B cell (primary cell): ENCODE measurements around the gene WASL. TPM values are rescaled to one million over a fixed set of nuclear protein-coding genes. Genes with fewer than 3 reads are reported as not detected.

Source experiments
- ATAC-seq: fragments of 200-7000 bp; cut with Tn5 transposase; one replicate; pipeline ENCODE4 v1.10.0; 2021; ENCODE audit warnings: low read depth, mild to moderate bottlenecking, moderate number of reproducible peaks, moderate library complexity
- CTCF ChIA-PET: fragments of 350-600 bp; sonication (Branson Sonifier 250); formaldehyde crosslinking; loops from one replicate; lab custom pipeline; 2021; ENCODE audit warnings: antibody characterized with exemption, inconsistent platforms; lab: Charles Lee
- POLR2A ChIA-PET: fragments of 350-600 bp; sonication (Branson Sonifier 250); formaldehyde crosslinking; loops from one replicate; lab custom pipeline; 2021; ENCODE audit warnings: antibody characterized with exemption; lab: Charles Lee
- DNase-seq: peaks from one replicate; pipeline ENCODE4 v3.0.0; 2013
- H2AFZ ChIP-seq: 2 replicates; pipeline ENCODE4 v1.6.1; 2012; ENCODE audit warnings: mild to moderate bottlenecking, low read depth, low read length; ENCODE audit not compliant: insufficient read depth, poor library complexity, severe bottlenecking
- H3K27ac ChIP-seq, 2 donors: 1 replicate in 1 of 2; 2 replicates in 1 of 2; pipeline ENCODE4 v1.5.1; 2012 to 2013; ENCODE audit warnings: low read length in 2 of 2, mild to moderate bottlenecking in 2 of 2, moderate library complexity in 1 of 2
- H3K27me3 ChIP-seq, 4 experiments: fragments of 200-600 bp in 1 of 4; sonication (generic) in 1 of 4; replicated peaks in 1 of 4; 1 replicate in 2 of 4; 2 replicates in 2 of 4; pipeline versions ENCODE4 v1.6.1 to v1.7.0; 2013 to 2016; ENCODE audit warnings: low read length in 3 of 4, mild to moderate bottlenecking in 2 of 4, mixed read lengths in 1 of 4, moderate library complexity in 1 of 4; ENCODE audit not compliant: insufficient read depth in 4 of 4, control insufficient read depth in 3 of 4; ENCODE audit errors: control extremely low read depth in 1 of 4
- H3K36me3 ChIP-seq, 2 experiments: replicated peaks in 1 of 2; 1 replicate in 1 of 2; 2 replicates in 1 of 2; pipeline versions ENCODE4 v1.6.1 to v1.7.1; 2013; ENCODE audit warnings: low read length in 1 of 2; ENCODE audit not compliant: insufficient read depth in 2 of 2, control insufficient read depth in 1 of 2; ENCODE audit errors: control extremely low read depth in 1 of 2, extremely low read depth in 1 of 2
- H3K4me1 ChIP-seq, 2 donors: fragments of 200-600 bp in 1 of 2; sonication (generic) in 1 of 2; 1 replicate in 1 of 2; 2 replicates in 1 of 2; pipeline versions ENCODE4 v1.5.1 to v1.6.1; 2013 to 2017; ENCODE audit warnings: low read length in 2 of 2; ENCODE audit not compliant: control insufficient read depth in 2 of 2, insufficient read depth in 2 of 2
- H3K4me2 ChIP-seq: replicated peaks from 2 replicates; pipeline ENCODE3; 2012; ENCODE audit warnings: mild to moderate bottlenecking, low read depth, low read length; ENCODE audit not compliant: poor library complexity, severe bottlenecking
- H3K4me3 ChIP-seq, 5 experiments: fragments of 200-600 bp in 1 of 5; sonication (generic) in 1 of 5; 1 replicate in 3 of 5; 2 replicates in 2 of 5; pipeline versions ENCODE4 v1.5.1 to v1.7.0; 2011 to 2016; ENCODE audit warnings: low read length in 4 of 5, mild to moderate bottlenecking in 4 of 5, low read depth in 2 of 5, control low read depth in 1 of 5, moderate library complexity in 1 of 5; ENCODE audit not compliant: insufficient read depth in 1 of 5; ENCODE audit errors: control extremely low read depth in 1 of 5, extremely low read depth in 1 of 5
- H3K79me2 ChIP-seq: fragments of 200-600 bp; sonication (generic); one replicate; pipeline ENCODE4 v1.6.0; 2016; ENCODE audit warnings: low read length; ENCODE audit not compliant: control insufficient read depth, insufficient read depth
- H3K9ac ChIP-seq: fragments of 200-600 bp; sonication (generic); 2 replicates; pipeline ENCODE4 v1.6.1; 2017; ENCODE audit warnings: mild to moderate bottlenecking, low read length, moderate library complexity
- H3K9me3 ChIP-seq, 3 donors: one replicate each; pipeline versions ENCODE4 v1.6.1 to v1.7.1; 2013; ENCODE audit warnings: low read length in 2 of 3; ENCODE audit not compliant: control insufficient read depth in 2 of 3, insufficient read depth in 1 of 3; ENCODE audit errors: control extremely low read depth in 1 of 3
- H4K20me1 ChIP-seq: 2 replicates; pipeline ENCODE4 v1.6.0; 2012; ENCODE audit warnings: mild to moderate bottlenecking, low read length; ENCODE audit not compliant: insufficient read depth, control insufficient read depth, poor library complexity, severe bottlenecking
- H3K27ac Mint-ChIP-seq: one replicate; pipeline ENCODE4 v1.8.0; 2021; ENCODE audit warnings: mixed read lengths
- H3K27me3 Mint-ChIP-seq: one replicate; pipeline ENCODE4 v1.8.0; 2021; ENCODE audit warnings: mixed read lengths
- H3K4me1 Mint-ChIP-seq: one replicate; pipeline ENCODE4 v1.8.0; 2021; ENCODE audit warnings: mixed read lengths
- H3K4me3 Mint-ChIP-seq: one replicate; pipeline ENCODE4 v1.8.0; 2021; ENCODE audit warnings: mixed read lengths
- H3K9me3 Mint-ChIP-seq: one replicate; pipeline ENCODE4 v1.8.0; 2022; ENCODE audit warnings: mixed read lengths; ENCODE audit not compliant: insufficient read depth
- EZH2 ChIP-seq: IDR thresholded peaks from 2 replicates; pipeline ENCODE4 v1.6.1; 2012; ENCODE audit warnings: borderline replicate concordance, low read depth, mild to moderate bottlenecking, moderate library complexity, low read length; ENCODE audit not compliant: insufficient read depth, poor library complexity, severe bottlenecking
- WGBS: methylation state at CpG from one replicate; pipeline ENCODE4 v1.1.5; 2013; ENCODE audit warnings: missing lambda C conversion rate; ENCODE audit not compliant: insufficient coverage; 5-methylcytosine and 5-hydroxymethylcytosine counted together
- intact Hi-C: fragments of 100-400 bp; cut with micrococcal nuclease; formaldehyde crosslinking; loops from one replicate; pipeline ENCODE4 v1.10.0; 2022
- polyA plus RNA-seq: library from polyadenylated mRNA; depleted of rRNA; stranded (reverse); fragments of >200 nt; gene quantifications from 2 replicates; pipeline ENCODE4 v1.2.3, GENCODE V29; 2012
- total RNA-seq, 2 donors: library from RNA; stranded (reverse); fragments of 120-200 nt in 1 of 2; gene quantifications; 1 replicate in 1 of 2; 2 replicates in 1 of 2; pipeline versions ENCODE4 v1.2.3 to v1.2.4, GENCODE V29; 2013 to 2022
- TF ChIP-seq, protein P1 (sequence below): fragments of 200-600 bp; IDR thresholded peaks from one replicate; pipeline ENCODE4 v1.8.0; 2022; ENCODE audit warnings: antibody characterized with exemption, mild to moderate bottlenecking

WASL gene
- total and polyA plus RNA-seq, 2 donors (not counting 1 experiment from before 2014, with no cell fraction given): 1.8 to 10.4 TPM

- POLR2A ChIA-PET: no interaction called here
Measured at GRCh38 chr7:123673137-123673732, 75.6 kb downstream of the WASL start.

GRCh38 chr7:123669485-123669884 lies 79.3 kb downstream of the WASL start:
- intact Hi-C loops: no loop called here
- 94% methylated on average over 6 of the region's 7 CpGs for WGBS

More at GRCh38 chr7:123673137-123673732, 75.6 kb downstream of the WASL start:
- ATAC-seq (no peak), DNase-seq (no peak)
- Histone ChIP-seq H3K27ac (no peak overlapping the region), H3K36me3 (no peaks in the 10 kb centered on the region), H2AFZ (no peak overlapping the region), H4K20me1 (no peaks in the 10 kb centered on the region), H3K27me3 (no peaks in the 10 kb centered on the region), H3K4me2 (no peak overlapping the region), H3K4me1 (no peaks in the 10 kb centered on the region), H3K79me2 (no peaks in the 10 kb centered on the region), H3K4me3 (no peak overlapping the region), H3K9ac (no peak overlapping the region), H3K9me3 (no peaks in the 10 kb centered on the region)
- H3K4me3 Mint-ChIP-seq: no peak overlapping the region
- intact Hi-C loops: no loop called here
- 91% methylated on average over 3 of the region's 5 CpGs for WGBS
- no peaks in the 10 kb centered on the region for H3K4me1 Mint-ChIP-seq
- no peak overlapping the region for H3K27ac Mint-ChIP-seq
- CTCF ChIA-PET: interaction anchor here (0.5 kb wide), 1 partner anchor 159 kb away, joined by 3 read pairs; no protein-coding TSS in a partner anchor
- peaks cover 3% of the 10 kb centered on the region for H3K27me3 Mint-ChIP-seq
- TF ChIP-seq EZH2: no peak
- no peaks in the 10 kb centered on the region for H3K9me3 Mint-ChIP-seq

More at GRCh38 chr7:123669485-123669884, 79.3 kb downstream of the WASL start:
- H3K27ac Mint-ChIP-seq: no peak overlapping the region
- Histone ChIP-seq H4K20me1 (no peaks in the 10 kb centered on the region), H3K79me2 (no peaks in the 10 kb centered on the region), H3K4me1 (no peaks in the 10 kb centered on the region), H3K27ac (no peak overlapping the region), H3K9me3 (no peaks in the 10 kb centered on the region), H3K27me3 (no peaks in the 10 kb centered on the region), H3K4me2 (no peak overlapping the region), H3K4me3 (no peak overlapping the region), H2AFZ (no peak overlapping the region), H3K36me3 (no peaks in the 10 kb centered on the region), H3K9ac (no peak overlapping the region)
- no peaks in the 10 kb centered on the region for H3K9me3 Mint-ChIP-seq
- H3K4me1 Mint-ChIP-seq: no peaks in the 10 kb centered on the region
- no peak for ATAC-seq
- no peak overlapping the region for H3K4me3 Mint-ChIP-seq
- CTCF ChIA-PET: no interaction called here
- H3K27me3 Mint-ChIP-seq: peaks cover 8% of the 10 kb centered on the region
- POLR2A ChIA-PET: no interaction called here
- no peak for TF ChIP-seq EZH2
- TF ChIP-seq, protein P1, sequence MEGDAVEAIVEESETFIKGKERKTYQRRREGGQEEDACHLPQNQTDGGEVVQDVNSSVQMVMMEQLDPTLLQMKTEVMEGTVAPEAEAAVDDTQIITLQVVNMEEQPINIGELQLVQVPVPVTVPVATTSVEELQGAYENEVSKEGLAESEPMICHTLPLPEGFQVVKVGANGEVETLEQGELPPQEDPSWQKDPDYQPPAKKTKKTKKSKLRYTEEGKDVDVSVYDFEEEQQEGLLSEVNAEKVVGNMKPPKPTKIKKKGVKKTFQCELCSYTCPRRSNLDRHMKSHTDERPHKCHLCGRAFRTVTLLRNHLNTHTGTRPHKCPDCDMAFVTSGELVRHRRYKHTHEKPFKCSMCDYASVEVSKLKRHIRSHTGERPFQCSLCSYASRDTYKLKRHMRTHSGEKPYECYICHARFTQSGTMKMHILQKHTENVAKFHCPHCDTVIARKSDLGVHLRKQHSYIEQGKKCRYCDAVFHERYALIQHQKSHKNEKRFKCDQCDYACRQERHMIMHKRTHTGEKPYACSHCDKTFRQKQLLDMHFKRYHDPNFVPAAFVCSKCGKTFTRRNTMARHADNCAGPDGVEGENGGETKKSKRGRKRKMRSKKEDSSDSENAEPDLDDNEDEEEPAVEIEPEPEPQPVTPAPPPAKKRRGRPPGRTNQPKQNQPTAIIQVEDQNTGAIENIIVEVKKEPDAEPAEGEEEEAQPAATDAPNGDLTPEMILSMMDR: no peak
- DNase-seq: no peak
